Kidney (tissue), 14 donors: Measurements from ENCODE around the gene SOX13. TPM values are rescaled to one million over a fixed set of nuclear protein-coding genes. Genes with fewer than 3 reads are reported as not detected.

ENCODE experiments used
- DNase-seq, 5 donors: peaks; one replicate each; pipeline ENCODE4 v3.0.0-alpha.2; 2013 to 2020
- FAIRE-seq: peaks from 2 replicates; lab custom pipeline; 2012; peaks lifted over from hg19 to GRCh38; lab: Jason Lieb, UNC
- H3K27ac ChIP-seq, 2 donors: one replicate each; pipeline ENCODE4 v1.7.0; 2013; ENCODE audit warnings: low read depth in 2 of 2, low read length in 2 of 2, inconsistent platforms in 1 of 2
- H3K27me3 ChIP-seq: one replicate; pipeline ENCODE4 v1.7.1; 2013; ENCODE audit warnings: low read length, inconsistent platforms; ENCODE audit not compliant: control insufficient read depth, insufficient read depth
- H3K36me3 ChIP-seq, 3 donors: one replicate each; pipeline versions ENCODE4 v1.7.0 to v1.7.1; 2013; ENCODE audit warnings: low read length in 3 of 3, control low read depth in 1 of 3, inconsistent platforms in 1 of 3; ENCODE audit not compliant: insufficient read depth in 3 of 3, control insufficient read depth in 2 of 3
- H3K4me1 ChIP-seq, 3 donors: one replicate each; pipeline versions ENCODE4 v1.7.0 to v1.7.1; 2013; ENCODE audit warnings: low read length in 3 of 3, inconsistent platforms in 1 of 3, low read depth in 1 of 3; ENCODE audit not compliant: control insufficient read depth in 2 of 3, insufficient read depth in 2 of 3
- H3K4me3 ChIP-seq, 3 donors: one replicate each; pipeline versions ENCODE4 v1.7.0 to v1.8.1; 2013; ENCODE audit warnings: low read length in 3 of 3, control low read depth in 1 of 3, inconsistent platforms in 1 of 3
- H3K9ac ChIP-seq, 3 donors: one replicate each; pipeline versions ENCODE4 v1.7.0 to v1.7.1; 2013; ENCODE audit warnings: low read length in 3 of 3, control low read depth in 1 of 3, inconsistent platforms in 1 of 3
- H3K9me3 ChIP-seq, 3 donors: one replicate each; pipeline versions ENCODE4 v1.7.0 to v1.7.1; 2013; ENCODE audit warnings: low read length in 3 of 3, control low read depth in 1 of 3, inconsistent platforms in 1 of 3; ENCODE audit not compliant: control insufficient read depth in 2 of 3, insufficient read depth in 1 of 3
- intact Hi-C: fragments of 100-400 bp; cut with DNase I; formaldehyde crosslinking; loops from one replicate; pipeline ENCODE4 v1.11.1; 2022
- polyA plus RNA-seq: library from polyadenylated mRNA; stranded (reverse); fragments of 350-450 nt; fragmentation: Illumina TruSeq; extraction: RNeasy Lipid Tissue Mini Kit (QIAGEN cat#74804); gene quantifications from one replicate; pipeline ENCODE4 v1.2.3, GENCODE V29; 2014; ENCODE audit warnings: low read depth, low replicate concordance; ENCODE audit not compliant: insufficient read depth
- total RNA-seq: library from RNA; stranded (reverse); fragmentation: NEBNext Ultra II Directional; extraction: Animal tissue kit (Norgen Biotek cat#: 25700); gene quantifications from one replicate; pipeline ENCODE4 v1.2.1, GENCODE V29; 2021
- TF ChIP-seq, protein P1 (sequence below): IDR thresholded peaks from 3 replicates; pipeline ENCODE4 v1.5.1; 2012; ENCODE audit warnings: mild to moderate bottlenecking, moderate library complexity, borderline replicate concordance; ENCODE audit not compliant: insufficient read depth; ENCODE audit errors: extremely low read depth
- donor health status: control.
- donor health status: control.
- donor health status: control.
- donor health status: control.
- donor health status: control.
- donor health status: DM: yes; HTN: yes; CAD: no.
- donor health status: Normal renal cell carcinoma (clear cell type).

SOX13 gene
- total and polyA plus RNA-seq, 2 donors from 2014 or later: 23.9 to 55.2 TPM

- no peaks in the 10 kb centered on the region for H3K9me3 ChIP-seq
- peak overlapping the region in 2 of 3 donors; percentile 80 to 82 for H3K4me3 ChIP-seq
- H3K27me3 ChIP-seq: no peaks in the 10 kb centered on the region
- DNase-seq (peak in 1 of 5 donors; percentile 52), FAIRE-seq (no peak)
- intact Hi-C loops: no loop called here
- TF ChIP-seq, protein P1, sequence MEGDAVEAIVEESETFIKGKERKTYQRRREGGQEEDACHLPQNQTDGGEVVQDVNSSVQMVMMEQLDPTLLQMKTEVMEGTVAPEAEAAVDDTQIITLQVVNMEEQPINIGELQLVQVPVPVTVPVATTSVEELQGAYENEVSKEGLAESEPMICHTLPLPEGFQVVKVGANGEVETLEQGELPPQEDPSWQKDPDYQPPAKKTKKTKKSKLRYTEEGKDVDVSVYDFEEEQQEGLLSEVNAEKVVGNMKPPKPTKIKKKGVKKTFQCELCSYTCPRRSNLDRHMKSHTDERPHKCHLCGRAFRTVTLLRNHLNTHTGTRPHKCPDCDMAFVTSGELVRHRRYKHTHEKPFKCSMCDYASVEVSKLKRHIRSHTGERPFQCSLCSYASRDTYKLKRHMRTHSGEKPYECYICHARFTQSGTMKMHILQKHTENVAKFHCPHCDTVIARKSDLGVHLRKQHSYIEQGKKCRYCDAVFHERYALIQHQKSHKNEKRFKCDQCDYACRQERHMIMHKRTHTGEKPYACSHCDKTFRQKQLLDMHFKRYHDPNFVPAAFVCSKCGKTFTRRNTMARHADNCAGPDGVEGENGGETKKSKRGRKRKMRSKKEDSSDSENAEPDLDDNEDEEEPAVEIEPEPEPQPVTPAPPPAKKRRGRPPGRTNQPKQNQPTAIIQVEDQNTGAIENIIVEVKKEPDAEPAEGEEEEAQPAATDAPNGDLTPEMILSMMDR: no peak
- H3K4me1 ChIP-seq: peaks cover 0 to 18% (median 5%) of the 10 kb centered on the region in 3 donors
- peaks cover 0 to 13% (median 13%) of the 10 kb centered on the region in 3 donors for H3K36me3 ChIP-seq
- peak overlapping the region in 1 of 3 donors; percentile 81 for H3K9ac ChIP-seq
- peak overlapping the region; percentile 87 to 94 for H3K27ac ChIP-seq
These were observed 77.0 kb downstream of the SOX13 start for GRCh38 chr1:204149635-204150565.

DNA sequence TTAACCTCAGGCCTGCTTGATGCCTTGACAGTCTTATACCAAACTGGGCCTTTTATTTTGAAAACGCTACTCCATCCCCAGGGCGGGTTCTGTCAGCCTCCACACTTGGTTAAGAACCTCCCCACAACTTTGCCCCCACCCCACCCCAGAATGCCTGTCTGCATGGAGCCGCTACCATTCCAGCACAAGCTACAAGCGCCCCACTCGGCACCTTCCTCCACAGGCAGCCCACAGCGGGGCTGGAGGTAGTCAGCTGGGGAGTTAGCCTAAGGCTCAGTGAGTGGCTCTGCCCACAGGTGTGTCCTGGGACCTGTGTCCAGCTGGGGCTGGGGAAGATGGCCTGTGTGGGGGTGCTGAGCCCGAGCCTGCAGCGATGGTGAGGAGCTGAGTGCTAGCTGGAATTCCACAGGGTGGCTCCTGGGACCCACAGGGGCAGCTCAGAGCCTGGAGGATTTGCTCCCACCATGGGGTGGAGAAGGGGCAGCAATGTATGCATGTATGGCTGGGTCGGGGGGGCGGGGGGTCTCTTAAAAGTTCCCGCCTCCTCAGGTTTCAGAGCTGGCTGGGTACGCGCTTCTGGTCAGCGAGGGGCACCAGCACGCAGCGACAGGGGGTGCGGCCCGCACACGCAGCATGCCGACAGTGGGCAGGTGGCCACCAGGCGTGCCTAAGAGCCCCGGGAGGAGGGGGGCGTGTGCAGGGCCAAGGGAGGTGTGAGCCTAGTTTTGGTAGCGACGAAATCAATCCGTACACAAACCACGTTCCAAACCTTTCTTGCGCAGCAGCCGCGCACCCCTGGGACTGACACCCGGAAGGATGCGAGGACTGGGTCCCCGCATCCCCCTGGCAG lies 78.0 kb downstream of the SOX13 start:
- Histone ChIP-seq H3K36me3 (peaks cover 0 to 8% (median 4%) of the 10 kb centered on the region in 3 donors), H3K9ac (peak overlapping the region in 2 of 3 donors; percentile 76 to 85), H3K27me3 (no peaks in the 10 kb centered on the region), H3K27ac (peak overlapping the region; percentile 87 to 94), H3K4me3 (peak overlapping the region; percentile 21 to 82 (median 80)), H3K4me1 (peaks cover 0 to 12% (median 0%) of the 10 kb centered on the region in 3 donors), H3K9me3 (no peaks in the 10 kb centered on the region)
- FAIRE-seq (no peak), DNase-seq (peak; percentile 48 to 82 (median 58))
- intact Hi-C loops: no loop called here
- TF ChIP-seq, protein P1: no peak

- peak within 1 kb of the TSS; percentile 87 to 94 for H3K27ac ChIP-seq
These were observed 78.8 kb downstream of the SOX13 start, which contains the start of gene ETNK2 for GRCh38 chr1:204151552-204152309. Gene ETNK2 (minus strand): TSS chr1:204152044. CDS start chr1:204151852, 192 bp downstream.

More at GRCh38 chr1:204151552-204152309, 78.8 kb downstream of the SOX13 start, which contains the start of gene ETNK2:
- Histone ChIP-seq H3K9ac (peak within 1 kb of the TSS in 2 of 3 donors; percentile 76 to 85), H3K4me1 (peaks cover 0 to 8% (median 0%) of the 10 kb centered on the region in 3 donors), H3K36me3 (peaks cover 0 to 3% (median 3%) of the 10 kb centered on the region in 3 donors), H3K27me3 (no peaks in the 10 kb centered on the region), H3K9me3 (no peaks in the 10 kb centered on the region), H3K4me3 (peak within 1 kb of the TSS; percentile 34 to 82 (median 80))
- intact Hi-C loops: no loop called here
- DNase-seq (peak; percentile 77 to 91 (median 86)), FAIRE-seq (no peak)
- TF ChIP-seq, protein P1: no peak
